MM.1S (cell line): ENCODE measurements around the gene PRKCE.

Experiments
- DNase-seq: peaks from one replicate; pipeline ENCODE4 v3.0.0-alpha.2; 2015
- H2AFZ ChIP-seq: fragments of 300-600 bp; sonication (generic); 2 replicates; pipeline ENCODE4 v1.6.0; 2016; ENCODE audit warnings: antibody characterized with exemption, low read length
- H3F3A ChIP-seq: fragments of 300-600 bp; sonication (generic); 2 replicates; pipeline ENCODE4 v1.6.1; 2016; ENCODE audit warnings: mild to moderate bottlenecking, antibody characterized with exemption, low read length, moderate library complexity, mixed read lengths; ENCODE audit not compliant: insufficient read depth
- H3K27ac ChIP-seq: fragments of 300-600 bp; sonication (generic); 2 replicates; pipeline ENCODE4 v1.5.1; 2016; ENCODE audit warnings: mild to moderate bottlenecking, low read length
- H3K27me3 ChIP-seq: fragments of 300-600 bp; sonication (generic); replicated peaks from 2 replicates; pipeline ENCODE4 v1.6.0; 2016; ENCODE audit warnings: low read length; ENCODE audit not compliant: insufficient read depth
- H3K36me3 ChIP-seq: fragments of 300-600 bp; sonication (generic); replicated peaks from 2 replicates; pipeline ENCODE4 v1.6.1; 2016; ENCODE audit warnings: mild to moderate bottlenecking, low read length, mixed read lengths; ENCODE audit not compliant: insufficient read depth
- H3K4me1 ChIP-seq: fragments of 300-600 bp; sonication (generic); 2 replicates; pipeline ENCODE4 v1.6.1; 2016; ENCODE audit warnings: low read length, mixed read lengths
- H3K4me2 ChIP-seq: fragments of 300-600 bp; sonication (generic); 2 replicates; pipeline ENCODE4 v1.6.0; 2016; ENCODE audit warnings: low read depth, low read length
- H3K4me3 ChIP-seq: fragments of 300-600 bp; sonication (generic); 2 replicates; pipeline ENCODE4 v1.5.1; 2016; ENCODE audit warnings: low read length, mixed read lengths
- H3K79me2 ChIP-seq: fragments of 300-600 bp; sonication (generic); 2 replicates; pipeline ENCODE4 v1.6.1; 2016; ENCODE audit warnings: mixed run types, low read length, mixed read lengths
- H3K9ac ChIP-seq: fragments of 300-600 bp; sonication (generic); 2 replicates; pipeline ENCODE4 v1.6.1; 2016; ENCODE audit warnings: low read length, mixed read lengths
- H3K9me2 ChIP-seq: fragments of 300-600 bp; sonication (generic); replicated peaks from 2 replicates; pipeline ENCODE4 v1.6.1; 2016; ENCODE audit warnings: mild to moderate bottlenecking, low read length, mixed read lengths; ENCODE audit not compliant: insufficient read depth
- H3K9me3 ChIP-seq: fragments of 300-600 bp; sonication (generic); replicated peaks from 2 replicates; pipeline ENCODE4 v1.6.1; 2016; ENCODE audit warnings: mild to moderate bottlenecking, low read length, mixed read lengths; ENCODE audit not compliant: insufficient read depth
- H4K20me1 ChIP-seq: fragments of 300-600 bp; sonication (generic); 2 replicates; pipeline ENCODE4 v1.6.1; 2016; ENCODE audit warnings: mild to moderate bottlenecking, low read length, moderate library complexity, mixed read lengths; ENCODE audit not compliant: insufficient read depth
- EZH2 ChIP-seq: fragments of 300-600 bp; sonication (generic); optimal IDR thresholded peaks from 2 replicates; pipeline ENCODE3; 2017; ENCODE audit warnings: low read depth, mild to moderate bottlenecking, antibody characterized with exemption, low read length, mixed read lengths
- EZH2phosphoT487 ChIP-seq: fragments of 300-600 bp; sonication (generic); IDR thresholded peaks from 2 replicates; pipeline ENCODE4 v1.6.1; 2018; ENCODE audit warnings: antibody characterized with exemption, low read length
- TF ChIP-seq, protein P1 (sequence below): fragments of 300-600 bp; sonication (generic); IDR thresholded peaks from 2 replicates; pipeline ENCODE4 v1.5.1; 2016; ENCODE audit warnings: antibody characterized with exemption, low read length, mixed read lengths

The PRKCE gene

DNA sequence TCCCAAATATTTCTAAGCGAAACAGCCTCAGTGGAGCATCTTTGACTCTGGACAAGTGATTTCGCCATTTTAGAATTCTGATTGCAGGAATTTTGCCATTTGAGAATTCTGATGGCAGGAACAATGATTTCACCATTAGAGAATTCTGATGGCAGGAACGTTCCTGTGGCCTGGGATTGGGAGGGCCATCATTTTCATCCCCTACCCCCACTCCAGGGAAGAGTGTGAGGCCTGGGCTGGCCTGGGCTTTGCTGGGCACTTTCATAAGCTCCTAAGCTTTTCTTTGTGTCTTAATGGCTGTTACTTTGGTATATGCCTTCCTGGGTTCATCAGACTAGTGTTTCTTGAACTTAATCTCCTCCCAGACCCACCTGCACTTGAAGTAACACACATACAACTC is 516.4 kb downstream of the PRKCE start:
- Histone ChIP-seq H4K20me1 (no peaks in the 10 kb centered on the region), H3K4me2 (no peak overlapping the region), H3K9ac (no peak overlapping the region), H3K27me3 (no peaks in the 10 kb centered on the region), H3K79me2 (no peaks in the 10 kb centered on the region), H3K27ac (no peak overlapping the region), H3K36me3 (no peaks in the 10 kb centered on the region), H3K4me3 (no peak overlapping the region), H3K4me1 (no peaks in the 10 kb centered on the region), H3K9me2 (no peaks in the 10 kb centered on the region), H2AFZ (no peak overlapping the region), H3K9me3 (no peaks in the 10 kb centered on the region), H3F3A (no peaks in the 10 kb centered on the region)
- TF ChIP-seq EZH2phosphoT487 (no peak), EZH2 (no peak)
- TF ChIP-seq, protein P1, sequence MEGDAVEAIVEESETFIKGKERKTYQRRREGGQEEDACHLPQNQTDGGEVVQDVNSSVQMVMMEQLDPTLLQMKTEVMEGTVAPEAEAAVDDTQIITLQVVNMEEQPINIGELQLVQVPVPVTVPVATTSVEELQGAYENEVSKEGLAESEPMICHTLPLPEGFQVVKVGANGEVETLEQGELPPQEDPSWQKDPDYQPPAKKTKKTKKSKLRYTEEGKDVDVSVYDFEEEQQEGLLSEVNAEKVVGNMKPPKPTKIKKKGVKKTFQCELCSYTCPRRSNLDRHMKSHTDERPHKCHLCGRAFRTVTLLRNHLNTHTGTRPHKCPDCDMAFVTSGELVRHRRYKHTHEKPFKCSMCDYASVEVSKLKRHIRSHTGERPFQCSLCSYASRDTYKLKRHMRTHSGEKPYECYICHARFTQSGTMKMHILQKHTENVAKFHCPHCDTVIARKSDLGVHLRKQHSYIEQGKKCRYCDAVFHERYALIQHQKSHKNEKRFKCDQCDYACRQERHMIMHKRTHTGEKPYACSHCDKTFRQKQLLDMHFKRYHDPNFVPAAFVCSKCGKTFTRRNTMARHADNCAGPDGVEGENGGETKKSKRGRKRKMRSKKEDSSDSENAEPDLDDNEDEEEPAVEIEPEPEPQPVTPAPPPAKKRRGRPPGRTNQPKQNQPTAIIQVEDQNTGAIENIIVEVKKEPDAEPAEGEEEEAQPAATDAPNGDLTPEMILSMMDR, result no peak
- no peak for DNase-seq

DNA sequence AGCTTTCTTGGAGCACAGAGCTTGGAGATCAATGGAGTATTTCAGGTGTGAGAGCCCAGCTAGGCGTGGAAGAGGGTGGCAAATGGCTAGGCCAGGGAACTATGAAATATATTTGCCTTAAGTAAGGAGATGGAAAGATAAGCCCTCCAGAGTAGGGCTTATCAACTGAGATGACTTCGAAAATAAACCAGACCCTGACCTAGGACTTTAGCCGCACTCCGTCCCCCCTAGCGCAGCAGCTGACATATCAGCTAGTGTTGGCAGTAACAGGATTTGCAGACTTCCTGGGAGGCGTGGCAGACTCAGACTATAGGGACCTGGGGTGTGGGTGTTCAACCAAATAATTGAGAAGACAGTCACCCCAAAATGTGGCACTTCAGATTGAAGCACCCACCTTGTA is 518.0 kb downstream of the PRKCE start:
- Histone ChIP-seq H3F3A (no peaks in the 10 kb centered on the region), H3K4me1 (no peaks in the 10 kb centered on the region), H3K4me2 (no peak overlapping the region), H3K9ac (no peak overlapping the region), H4K20me1 (no peaks in the 10 kb centered on the region), H3K4me3 (no peak overlapping the region), H3K27ac (no peak overlapping the region), H3K36me3 (no peaks in the 10 kb centered on the region), H3K79me2 (no peaks in the 10 kb centered on the region), H3K27me3 (no peaks in the 10 kb centered on the region), H3K9me2 (no peaks in the 10 kb centered on the region), H2AFZ (no peak overlapping the region), H3K9me3 (no peaks in the 10 kb centered on the region)
- TF ChIP-seq EZH2phosphoT487 (no peak), EZH2 (no peak)
- TF ChIP-seq, protein P1, result no peak
- DNase-seq, result no peak

DNA sequence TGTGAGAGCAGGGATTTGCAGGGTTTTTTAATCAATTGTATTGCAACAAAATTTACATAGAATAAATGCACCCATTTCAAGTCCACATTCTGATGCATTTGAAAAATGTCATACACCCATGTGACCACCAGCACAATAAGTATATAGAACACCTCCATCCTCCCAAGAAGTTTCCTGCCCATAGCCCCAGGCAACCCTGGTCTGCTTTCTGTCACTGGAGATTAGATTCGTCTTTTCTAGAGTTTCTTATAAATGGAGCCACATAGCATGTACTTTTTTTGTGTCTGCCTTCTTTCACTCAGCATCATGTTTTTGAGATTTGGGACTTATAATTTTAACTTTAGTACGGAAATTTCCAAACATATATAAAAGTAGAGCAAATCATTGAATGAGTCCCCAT is 518.6 kb downstream of the PRKCE start:
- Histone ChIP-seq H3K9ac (no peak overlapping the region), H3K27me3 (no peaks in the 10 kb centered on the region), H3K4me3 (no peak overlapping the region), H3K79me2 (no peaks in the 10 kb centered on the region), H2AFZ (no peak overlapping the region), H3F3A (no peaks in the 10 kb centered on the region), H3K4me1 (no peaks in the 10 kb centered on the region), H3K9me2 (no peaks in the 10 kb centered on the region), H3K9me3 (no peaks in the 10 kb centered on the region), H3K4me2 (no peak overlapping the region), H3K27ac (no peak overlapping the region), H4K20me1 (no peaks in the 10 kb centered on the region), H3K36me3 (no peaks in the 10 kb centered on the region)
- no peak for DNase-seq
- TF ChIP-seq EZH2phosphoT487, result no peak
- no peak for TF ChIP-seq EZH2
- TF ChIP-seq, protein P1, result no peak
